Activated T-helper 1 cell treated with anti-CD3 and anti-CD28 coated beads, Interleukin-12 subunit alpha, Interleukin-12 subunit beta, Interleukin-2, Interleukin-4 antibody, amounts not matched to agents 30 ng/mL and 10 ng/mL and 1 ng/mL, durations not matched to agents 14 hours and 24 hours and 36 hours (primary cell): Measurements from ENCODE around the gene PNLIPRP2. TPM values are rescaled to one million over a fixed set of nuclear protein-coding genes. Genes with fewer than 3 reads are reported as not detected.

ENCODE experiments used
- DNase-seq: peaks from one replicate; pipeline ENCODE4 v3.0.0; 2021; ENCODE audit warnings: low spot score
- H3K27ac Mint-ChIP-seq: one replicate; pipeline ENCODE4 v1.8.0; 2021; ENCODE audit warnings: mild to moderate bottlenecking, mixed read lengths
- H3K27me3 Mint-ChIP-seq: one replicate; pipeline ENCODE4 v1.8.0; 2022; ENCODE audit warnings: mild to moderate bottlenecking, moderate library complexity, mixed read lengths; ENCODE audit not compliant: insufficient read depth
- H3K36me3 Mint-ChIP-seq: one replicate; pipeline ENCODE4 v1.8.0; 2021; ENCODE audit warnings: low read depth, mixed read lengths
- H3K4me1 Mint-ChIP-seq: one replicate; pipeline ENCODE4 v1.8.0; 2021; ENCODE audit warnings: low read depth, mixed read lengths
- H3K4me3 Mint-ChIP-seq: one replicate; pipeline ENCODE4 v1.8.0; 2021; ENCODE audit warnings: mild to moderate bottlenecking, moderate library complexity, mixed read lengths
- H3K9me3 Mint-ChIP-seq: one replicate; pipeline ENCODE4 v1.8.0; 2021; ENCODE audit warnings: mixed read lengths
- intact Hi-C: fragments of 100-400 bp; cut with micrococcal nuclease; formaldehyde crosslinking; loops from one replicate; pipeline ENCODE4 v1.15.1; 2024
- total RNA-seq: library from RNA; stranded (reverse); gene quantifications from 2 replicates; pipeline ENCODE4 v1.2.3, GENCODE V29; 2022

PNLIPRP2 gene
- total RNA-seq, 1 donor from 2014 or later, result not detected

DNA sequence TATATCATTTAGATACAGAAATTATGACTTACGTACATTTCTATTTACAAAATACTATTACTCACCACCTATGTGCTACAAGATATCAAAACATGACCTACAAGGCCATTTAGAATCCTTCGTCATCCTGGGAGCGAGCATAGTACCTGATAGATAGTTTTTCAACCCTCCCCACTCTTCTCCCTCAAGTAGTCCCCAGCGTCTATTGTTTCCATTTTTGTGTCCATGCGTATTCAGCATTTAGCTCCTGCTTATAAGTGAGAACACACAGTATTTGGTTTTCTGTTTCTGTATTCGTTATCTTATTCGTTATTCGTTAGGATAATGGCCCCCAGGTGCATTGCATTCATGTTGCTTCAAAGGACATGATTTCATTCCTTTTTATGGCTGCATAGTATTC is 28.1 kb downstream of the PNLIPRP2 start:
- H3K36me3 Mint-ChIP-seq, result no peaks in the 10 kb centered on the region
- H3K9me3 Mint-ChIP-seq, result no peaks in the 10 kb centered on the region

DNA sequence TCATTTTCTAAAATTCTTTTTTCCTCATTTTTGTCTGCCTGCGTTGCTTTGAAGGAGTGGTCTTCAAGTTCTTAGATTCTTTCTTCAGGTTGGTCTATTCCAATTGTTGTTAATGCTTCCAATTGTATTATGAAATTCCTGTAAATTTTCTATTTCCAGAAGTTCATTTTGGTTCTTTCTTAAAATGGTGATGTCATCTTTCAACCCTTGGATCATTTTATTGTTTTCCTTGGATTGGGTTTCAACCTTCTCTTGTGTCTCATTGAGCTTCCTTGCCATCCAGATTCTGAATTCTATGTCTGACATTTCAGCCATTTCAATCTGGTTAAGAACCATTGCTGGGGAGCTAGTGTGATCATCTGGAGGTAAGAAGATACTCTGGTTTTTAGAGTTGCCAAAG is 33.1 kb downstream of the PNLIPRP2 start:
- intact Hi-C loops, result no loop called here
- H3K9me3 Mint-ChIP-seq, result no peaks in the 10 kb centered on the region
- no peak overlapping the region for H3K4me3 Mint-ChIP-seq
- no peak for DNase-seq
- H3K4me1 Mint-ChIP-seq, result no peaks in the 10 kb centered on the region
- H3K36me3 Mint-ChIP-seq, result no peaks in the 10 kb centered on the region
- H3K27me3 Mint-ChIP-seq, result peaks cover 3% of the 10 kb centered on the region
- no peak overlapping the region for H3K27ac Mint-ChIP-seq

More for the DNA sequence above, 28.1 kb downstream of the PNLIPRP2 start:
- DNase-seq, result no peak
- H3K4me1 Mint-ChIP-seq, result no peaks in the 10 kb centered on the region
- intact Hi-C loops, result no loop called here
- H3K27ac Mint-ChIP-seq, result no peak overlapping the region
- no peak overlapping the region for H3K4me3 Mint-ChIP-seq
- H3K27me3 Mint-ChIP-seq, result peaks cover 3% of the 10 kb centered on the region

DNA sequence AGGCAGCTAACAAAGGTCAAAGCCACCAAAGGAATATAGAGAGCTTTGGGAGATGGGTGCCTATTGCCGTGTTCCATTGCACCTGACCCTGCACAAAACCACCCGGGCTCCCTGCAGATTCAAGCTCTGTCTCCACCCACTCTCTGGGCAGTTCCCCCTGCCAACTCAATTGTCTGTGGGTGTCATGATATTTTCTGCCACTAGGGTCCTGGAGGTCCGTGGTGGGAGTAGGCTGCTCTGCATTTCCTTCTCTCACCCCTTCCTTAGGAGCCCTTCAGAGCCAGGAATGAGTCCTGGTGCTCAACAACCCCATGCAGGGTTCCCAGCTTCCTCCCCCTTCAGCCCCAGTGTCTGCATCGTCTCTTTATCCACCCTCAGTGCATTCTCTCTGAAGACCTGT is 34.1 kb downstream of the PNLIPRP2 start:
- no peak overlapping the region for H3K4me3 Mint-ChIP-seq
- peaks cover 3% of the 10 kb centered on the region for H3K27me3 Mint-ChIP-seq
- H3K36me3 Mint-ChIP-seq, result no peaks in the 10 kb centered on the region
- DNase-seq, result no peak
- H3K4me1 Mint-ChIP-seq, result no peaks in the 10 kb centered on the region
- H3K9me3 Mint-ChIP-seq, result no peaks in the 10 kb centered on the region
- no peak overlapping the region for H3K27ac Mint-ChIP-seq
- intact Hi-C loops, result no loop called here

DNA sequence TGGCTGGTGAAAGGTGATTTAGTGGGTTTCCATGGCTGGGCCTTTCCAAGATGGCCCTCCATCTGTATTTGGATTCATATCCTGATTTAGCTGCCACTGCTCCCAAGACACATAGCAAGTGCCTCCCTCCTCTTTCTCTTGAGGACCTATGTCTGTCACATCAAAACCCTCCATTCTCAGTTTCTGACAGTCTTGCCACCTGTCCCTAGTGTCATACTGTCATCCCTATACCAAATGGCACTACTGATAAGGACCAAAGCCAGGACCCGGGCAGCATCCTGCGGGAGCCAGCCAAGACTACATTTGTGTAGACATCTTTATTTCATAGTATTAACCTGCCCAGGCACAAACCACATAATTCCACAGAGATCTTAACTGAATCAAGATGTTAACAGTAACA is 34.8 kb downstream of the PNLIPRP2 start:
- Mint-ChIP-seq H3K27ac (no peak overlapping the region), H3K36me3 (no peaks in the 10 kb centered on the region), H3K4me3 (no peak overlapping the region), H3K27me3 (peaks cover 3% of the 10 kb centered on the region), H3K4me1 (no peaks in the 10 kb centered on the region), H3K9me3 (no peaks in the 10 kb centered on the region)
- DNase-seq, result no peak
- intact Hi-C loops, result no loop called here

DNA sequence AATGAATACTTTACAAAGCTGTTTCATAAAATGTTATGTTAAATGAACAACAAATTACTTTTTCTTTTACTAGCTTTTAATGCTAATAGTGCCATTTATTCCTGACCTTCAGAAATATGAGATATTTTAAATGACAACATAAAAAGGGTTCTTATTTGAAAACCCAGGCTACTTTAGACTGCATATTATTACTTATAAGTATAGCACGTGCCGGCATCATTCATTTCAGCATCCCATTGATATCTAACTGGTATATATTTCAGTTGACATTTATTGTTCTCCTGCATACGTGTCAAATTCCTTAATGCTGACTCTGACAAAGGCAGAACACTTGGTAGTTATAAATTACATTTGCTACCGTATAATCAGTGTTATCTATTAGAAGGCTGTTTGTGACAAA is 35.3 kb downstream of the PNLIPRP2 start:
- Mint-ChIP-seq H3K27me3 (peaks cover 3% of the 10 kb centered on the region), H3K27ac (no peak overlapping the region), H3K36me3 (no peaks in the 10 kb centered on the region), H3K4me3 (no peak overlapping the region), H3K9me3 (no peaks in the 10 kb centered on the region), H3K4me1 (no peaks in the 10 kb centered on the region)
- no peak for DNase-seq
- intact Hi-C loops, result no loop called here

DNA sequence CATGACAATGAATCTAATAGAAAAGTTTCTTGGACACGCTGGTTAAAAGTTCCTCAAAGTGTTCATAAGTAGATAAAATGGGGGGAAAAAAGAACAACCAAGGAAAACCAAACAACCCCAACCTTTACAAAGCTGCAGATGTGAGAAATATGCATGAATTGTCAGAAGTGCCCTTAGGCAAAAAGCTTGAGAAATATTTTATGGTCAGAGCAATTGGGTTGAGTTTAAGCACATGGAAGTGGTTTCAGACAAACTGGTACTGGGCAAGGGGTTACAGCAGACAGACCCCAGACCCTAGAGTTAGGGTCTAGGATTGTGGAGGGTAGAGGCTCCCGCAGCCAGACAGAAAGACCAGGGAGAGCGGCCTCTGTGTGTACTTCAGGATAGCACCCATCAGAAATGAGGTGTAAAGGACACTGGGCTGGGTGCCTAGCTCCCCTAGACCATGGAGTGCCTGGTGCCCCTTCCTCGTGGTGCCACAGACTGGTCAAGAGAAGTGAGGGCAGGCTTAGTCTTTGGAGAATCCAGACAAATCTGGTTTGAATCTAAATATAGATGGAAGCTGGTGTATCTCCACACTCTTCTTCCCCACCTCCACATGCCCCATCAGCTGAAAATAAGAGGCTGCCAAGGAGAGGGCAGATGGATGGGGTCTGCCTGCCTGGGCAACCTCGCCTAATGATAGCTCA is 37.3 kb downstream of the PNLIPRP2 start:
- H3K27ac Mint-ChIP-seq, result no peak overlapping the region
- H3K4me1 Mint-ChIP-seq, result no peaks in the 10 kb centered on the region
- DNase-seq, result no peak
- intact Hi-C loops, result no loop called here
- no peak overlapping the region for H3K4me3 Mint-ChIP-seq
- no peaks in the 10 kb centered on the region for H3K36me3 Mint-ChIP-seq
- H3K9me3 Mint-ChIP-seq, result no peaks in the 10 kb centered on the region
- no peaks in the 10 kb centered on the region for H3K27me3 Mint-ChIP-seq

DNA sequence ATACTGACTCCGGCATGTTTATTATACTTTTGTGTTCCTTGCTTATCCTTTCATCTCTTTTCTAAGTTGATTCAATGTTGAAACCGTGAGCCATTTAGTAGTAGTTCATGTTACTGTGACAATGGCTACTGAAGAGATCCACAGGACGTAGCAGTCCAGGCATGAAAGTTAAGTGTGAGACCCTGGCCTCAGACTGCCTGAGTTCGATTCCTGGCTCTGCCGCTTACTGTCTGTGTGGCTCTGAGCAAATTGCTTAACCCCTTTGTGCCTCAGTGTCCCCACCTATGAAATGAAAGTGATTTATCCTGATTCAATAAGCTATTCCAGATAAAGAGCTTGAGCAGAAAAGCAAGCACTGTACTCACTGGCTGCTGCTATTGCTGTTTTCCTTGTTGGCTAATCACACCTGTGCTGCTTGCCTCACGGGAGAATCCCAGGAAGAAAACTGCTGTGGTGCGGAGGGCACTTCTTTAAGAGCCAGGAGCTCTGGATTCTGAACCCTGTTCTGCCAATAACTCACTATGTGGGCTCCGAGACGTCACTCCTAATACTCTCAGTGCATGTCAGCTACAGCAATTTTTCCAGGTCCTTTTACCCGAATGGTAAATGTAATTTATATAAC is 38.4 kb downstream of the PNLIPRP2 start:
- Mint-ChIP-seq H3K27ac (no peak overlapping the region), H3K27me3 (no peaks in the 10 kb centered on the region), H3K9me3 (no peaks in the 10 kb centered on the region), H3K4me1 (no peaks in the 10 kb centered on the region), H3K4me3 (no peak overlapping the region), H3K36me3 (no peaks in the 10 kb centered on the region)
- intact Hi-C loops, result no loop called here
- DNase-seq, result no peak

DNA sequence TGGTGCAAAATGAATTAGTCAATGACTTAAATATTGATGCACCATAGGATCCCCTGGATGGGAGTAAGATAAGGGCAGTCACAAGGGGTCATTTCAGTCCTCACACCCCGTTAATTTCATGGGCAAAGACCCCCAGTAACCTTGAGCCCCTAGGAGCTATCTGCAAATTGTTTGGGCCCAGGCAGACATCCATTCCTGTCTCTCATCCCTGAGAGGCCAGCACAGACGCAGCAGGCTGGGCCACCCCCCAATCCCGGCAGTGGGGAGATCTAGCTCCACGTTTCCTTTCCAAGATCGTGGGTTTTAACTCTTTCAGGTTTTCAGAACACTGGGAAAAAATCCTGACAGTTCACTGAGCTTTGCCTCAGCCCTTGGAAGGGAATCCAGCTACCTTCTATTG is 40.1 kb downstream of the PNLIPRP2 start:
- intact Hi-C loops, result no loop called here
- H3K27me3 Mint-ChIP-seq, result no peaks in the 10 kb centered on the region
- no peak for DNase-seq
- H3K4me1 Mint-ChIP-seq, result no peaks in the 10 kb centered on the region
- no peak overlapping the region for H3K4me3 Mint-ChIP-seq
- H3K9me3 Mint-ChIP-seq, result no peaks in the 10 kb centered on the region
- H3K27ac Mint-ChIP-seq, result no peak overlapping the region
- H3K36me3 Mint-ChIP-seq, result no peaks in the 10 kb centered on the region

DNA sequence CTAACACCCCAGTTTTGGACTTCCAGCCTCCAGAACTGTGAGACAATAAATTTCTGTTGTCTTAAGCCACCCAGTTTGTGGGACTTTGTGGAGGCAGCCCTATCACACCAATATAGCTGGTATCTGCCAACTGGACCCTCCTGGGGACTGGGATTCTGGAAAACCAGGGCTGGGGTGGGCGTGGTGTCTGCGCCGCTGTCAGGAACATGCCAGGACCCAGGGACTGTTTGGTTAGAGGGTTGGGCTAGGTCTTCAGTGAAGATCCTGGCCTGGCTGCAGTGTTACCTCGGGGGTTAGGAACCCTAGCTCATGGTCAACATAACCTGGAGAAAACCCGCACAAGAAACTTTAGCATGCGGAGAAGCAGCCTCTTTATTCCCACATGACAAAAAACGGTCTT is 42.6 kb downstream of the PNLIPRP2 start:
- Mint-ChIP-seq H3K9me3 (no peaks in the 10 kb centered on the region), H3K4me3 (no peak overlapping the region), H3K4me1 (no peaks in the 10 kb centered on the region), H3K27me3 (no peaks in the 10 kb centered on the region), H3K36me3 (no peaks in the 10 kb centered on the region), H3K27ac (no peak overlapping the region)
- DNase-seq, result no peak
- intact Hi-C loops, result no loop called here

DNA sequence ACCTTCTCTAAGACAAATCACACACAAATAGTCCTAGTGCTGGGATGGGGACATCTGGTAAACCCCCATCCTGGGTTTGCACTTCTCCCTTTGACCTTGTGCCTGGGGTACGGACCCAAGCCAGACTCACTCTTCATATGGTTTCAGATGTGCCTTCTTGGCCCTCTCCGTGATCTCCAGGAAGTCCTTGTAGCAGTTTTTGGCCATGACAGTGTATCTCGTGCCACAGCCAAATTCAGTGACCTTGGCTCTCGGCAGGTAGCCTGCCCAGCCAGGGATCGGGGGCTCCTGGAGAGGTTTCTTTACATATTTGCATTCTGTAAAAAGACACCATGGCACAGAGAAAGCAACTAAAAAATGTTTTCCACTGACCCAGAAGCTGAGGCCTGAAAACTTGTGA is 43.9 kb downstream of the PNLIPRP2 start:
- Mint-ChIP-seq H3K36me3 (no peaks in the 10 kb centered on the region), H3K4me1 (no peaks in the 10 kb centered on the region), H3K4me3 (no peak overlapping the region), H3K27me3 (no peaks in the 10 kb centered on the region), H3K9me3 (no peaks in the 10 kb centered on the region), H3K27ac (no peak overlapping the region)
- DNase-seq, result no peak
- intact Hi-C loops, result no loop called here

DNA sequence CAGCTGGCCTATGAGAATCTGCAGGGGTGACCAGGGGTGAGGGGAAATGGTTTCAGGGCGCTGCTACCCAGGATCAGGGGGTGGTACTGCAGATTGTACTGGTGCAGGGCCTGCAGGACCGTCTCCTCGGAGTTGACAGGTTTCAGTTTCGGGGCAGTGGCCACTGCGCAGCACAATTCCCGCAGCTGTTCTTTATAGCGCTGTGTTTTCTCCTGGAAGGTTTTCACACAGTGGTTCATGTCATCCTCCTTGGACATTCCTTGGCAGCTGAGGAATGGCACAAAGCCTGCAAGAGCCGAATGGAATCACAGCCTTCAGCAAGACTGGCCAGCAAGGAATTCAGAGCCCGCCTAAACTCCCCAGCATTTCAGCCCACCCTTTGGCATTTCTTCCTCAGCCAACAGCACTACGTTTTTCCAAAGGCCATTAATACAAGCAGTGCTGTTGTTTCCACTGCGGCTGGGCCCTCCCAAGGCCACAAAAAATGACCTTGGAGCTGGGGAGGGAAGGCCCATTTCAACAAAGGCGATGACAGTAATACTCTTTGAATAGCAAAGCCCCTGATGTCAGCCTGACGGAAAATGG is 44.9 kb downstream of the PNLIPRP2 start:
- intact Hi-C loops, result no loop called here
- Mint-ChIP-seq H3K4me1 (no peaks in the 10 kb centered on the region), H3K9me3 (no peaks in the 10 kb centered on the region), H3K4me3 (no peak overlapping the region), H3K27ac (no peak overlapping the region), H3K36me3 (no peaks in the 10 kb centered on the region), H3K27me3 (no peaks in the 10 kb centered on the region)
- DNase-seq, result no peak

DNA sequence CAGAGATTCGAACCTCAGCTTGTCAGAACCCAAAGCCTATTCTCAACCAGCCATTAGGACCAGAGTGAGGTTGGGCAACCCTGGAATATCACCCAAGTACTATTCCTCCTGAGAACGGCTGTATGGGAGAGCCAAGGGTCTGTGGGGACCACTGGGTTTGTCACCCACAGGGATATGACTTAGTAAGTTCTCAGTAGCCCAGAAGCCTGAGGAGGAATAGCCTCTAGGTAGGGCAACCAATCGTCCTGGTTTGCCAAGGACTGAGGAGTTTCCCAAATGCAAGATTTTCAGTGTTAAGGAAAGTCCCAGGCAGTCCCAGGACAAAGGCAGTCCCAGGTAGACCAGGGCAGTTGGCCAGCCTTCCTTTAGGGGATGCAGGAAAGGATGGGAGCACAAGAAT is 46.7 kb downstream of the PNLIPRP2 start:
- intact Hi-C loops, result no loop called here

DNA sequence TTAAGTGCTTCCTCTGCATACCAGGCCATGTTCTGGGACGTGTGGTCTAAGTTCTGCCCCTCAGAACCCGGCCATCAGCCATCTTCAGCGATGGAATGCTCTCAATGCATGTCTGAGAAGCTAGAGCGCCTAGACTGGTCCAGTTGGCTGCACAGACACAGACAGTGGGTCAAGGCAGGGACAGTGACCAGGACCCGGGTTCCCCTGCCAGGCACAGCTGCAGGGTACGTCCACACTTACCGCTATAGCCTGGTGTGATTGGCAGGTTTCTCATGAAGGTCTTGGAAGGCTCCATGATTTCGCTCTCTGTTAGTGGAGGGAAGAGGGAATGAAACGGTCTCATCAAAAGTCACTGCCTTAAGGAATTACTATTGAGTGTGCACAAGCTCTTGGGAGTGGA is 47.3 kb downstream of the PNLIPRP2 start:
- H3K27ac Mint-ChIP-seq, result no peak overlapping the region
- intact Hi-C loops, result no loop called here
- no peak for DNase-seq
- H3K9me3 Mint-ChIP-seq, result no peaks in the 10 kb centered on the region
- no peaks in the 10 kb centered on the region for H3K36me3 Mint-ChIP-seq
- no peak overlapping the region for H3K4me3 Mint-ChIP-seq
- peaks cover 7% of the 10 kb centered on the region for H3K27me3 Mint-ChIP-seq
- no peaks in the 10 kb centered on the region for H3K4me1 Mint-ChIP-seq

More for the DNA sequence above, 46.7 kb downstream of the PNLIPRP2 start:
- H3K4me1 Mint-ChIP-seq, result no peaks in the 10 kb centered on the region
- no peaks in the 10 kb centered on the region for H3K9me3 Mint-ChIP-seq
- no peak overlapping the region for H3K27ac Mint-ChIP-seq
- no peak overlapping the region for H3K4me3 Mint-ChIP-seq
- peaks cover 7% of the 10 kb centered on the region for H3K27me3 Mint-ChIP-seq
- H3K36me3 Mint-ChIP-seq, result no peaks in the 10 kb centered on the region
- no peak for DNase-seq
